Iris pigment epithelial cell (primary cell): Measurements from ENCODE around the gene BOK.
A peak's percentile ranks its signal among the peaks of the same experiment; 100 is the strongest.
"Not testable (repeated sequence)": the region's sequence is repeated elsewhere in the genome, so short reads cannot be mapped to it uniquely, and the experiment has no call there.

ENCODE experiments used
- DNase-seq: peaks from one replicate; pipeline ENCODE4 v3.0.0-alpha.2; 2011; ENCODE audit warnings: low read depth

BOK gene

GRCh38 chr2:241572915-241573651, 14.5 kb downstream of the BOK start:
- not testable (repeated sequence) for DNase-seq

GRCh38 chr2:241573741-241574140, 15.2 kb downstream of the BOK start:
- DNase-seq = no peak

GRCh38 chr2:241574911-241575623, 16.5 kb downstream of the BOK start:
- no peak for DNase-seq

- DNase-seq = no peak
Observed at GRCh38 chr2:241575624-241576292, 17.2 kb downstream of the BOK start.

- no peak for DNase-seq
Observed at GRCh38 chr2:241576293-241576654, 17.7 kb downstream of the BOK start.

GRCh38 chr2:241577413-241578122, 19.0 kb downstream of the BOK start:
- DNase-seq = peak; percentile 47

- no peak for DNase-seq
Observed at GRCh38 chr2:241579281-241579680, 20.7 kb downstream of the BOK start.

- no peak for DNase-seq
Observed at GRCh38 chr2:241582328-241582727, 23.8 kb downstream of the BOK start.

- no peak for DNase-seq
Observed at GRCh38 chr2:241582806-241583205, 24.3 kb downstream of the BOK start.

GRCh38 chr2:241584436-241584835, 25.9 kb downstream of the BOK start:
- DNase-seq = peak; percentile 64

GRCh38 chr2:241586564-241587264, 28.2 kb downstream of the BOK start:
- no peak for DNase-seq

GRCh38 chr2:241589863-241590262, 31.3 kb downstream of the BOK start:
- not testable (repeated sequence) for DNase-seq

GRCh38 chr2:241590496-241591455, 32.2 kb downstream of the BOK start:
- DNase-seq = not testable (repeated sequence)

GRCh38 chr2:241592126-241592845, 33.7 kb downstream of the BOK start:
- no peak for DNase-seq

GRCh38 chr2:241593271-241593670, 34.7 kb downstream of the BOK start:
- no peak for DNase-seq

GRCh38 chr2:241595600-241596140, 37.1 kb downstream of the BOK start:
- DNase-seq = no peak

GRCh38 chr2:241597561-241597960, 39.0 kb downstream of the BOK start:
- no peak for DNase-seq

GRCh38 chr2:241598061-241598460, 39.5 kb downstream of the BOK start:
- no peak for DNase-seq

GRCh38 chr2:241598487-241598886, 39.9 kb downstream of the BOK start:
- no peak for DNase-seq

GRCh38 chr2:241599615-241600014, 41.1 kb downstream of the BOK start:
- DNase-seq = peak; percentile 23
